Pancreas (tissue), 10 donors: Measurements from ENCODE around the gene DCHS1. TPM values are rescaled to one million over a fixed set of nuclear protein-coding genes. Genes with fewer than 3 reads are reported as not detected.
A peak's percentile ranks its signal among the peaks of the same experiment; 100 is the strongest.

Experiments
- ATAC-seq, 4 donors: fragments of 200-7000 bp; cut with Tn5 transposase; one replicate each; pipeline versions ENCODE4 v1.8.0 to v1.9.1; 2020; ENCODE audit warnings: mild to moderate bottlenecking in 4 of 4, moderate library complexity in 4 of 4
- DNase-seq, 6 donors: peaks; one replicate each; pipeline ENCODE4 v3.0.0-alpha.2; 2020
- FAIRE-seq: peaks from 2 replicates; lab custom pipeline; 2012; peaks lifted over from hg19 to GRCh38; lab: Jason Lieb, UNC
- H3K27ac ChIP-seq, 4 donors: fragments of 200-600 bp; sonication (generic); 1 replicate in 3 of 4; 2 replicates in 1 of 4; pipeline versions ENCODE4 v1.5.0 to v1.8.0; 2020
- H3K27me3 ChIP-seq, 4 donors: fragments of 200-600 bp; one replicate each; pipeline ENCODE4 v1.8.0; 2021
- H3K36me3 ChIP-seq, 3 donors: fragments of 200-600 bp; sonication (generic) in 1 of 3; one replicate each; pipeline versions ENCODE4 v1.5.0 to v1.8.0; 2020 to 2021
- H3K4me1 ChIP-seq, 3 donors: fragments of 200-600 bp; one replicate each; pipeline ENCODE4 v1.8.0; 2021
- H3K4me3 ChIP-seq, 4 donors: fragments of 200-600 bp; sonication (generic) in 2 of 4; one replicate each; pipeline versions ENCODE4 v1.5.0 to v1.8.0; 2020 to 2021
- H3K9me3 ChIP-seq, 4 donors: fragments of 200-600 bp; one replicate each; pipeline ENCODE4 v1.8.0; 2021
- WGBS, 2 donors: extraction: QIAGEN DNeasy Blood & Tissue Kit; methylation state at CpG; one replicate each; pipeline ENCODE4 v1.1.7; 2013; 5-methylcytosine and 5-hydroxymethylcytosine counted together
- intact Hi-C, 3 donors: fragments of 100-400 bp; cut with DNase I; formaldehyde crosslinking; loops; one replicate each; pipeline versions ENCODE4 v1.11.1 to v1.14.2; 2022
- polyA plus RNA-seq, 2 donors: library from polyadenylated mRNA; stranded (reverse); fragments of 200-250 nt; gene quantifications; one replicate each; pipeline ENCODE4 v1.2.3, GENCODE V29; 2013
- total RNA-seq, 6 donors: library from RNA; stranded (reverse); fragmentation: NEBNext Ultra II Directional in 4 of 6; extraction: Animal tissue kit (Norgen Biotek cat#: 25700) in 4 of 6; gene quantifications; one replicate each; pipeline versions ENCODE4 v1.2.1 to v1.2.4, GENCODE V29; 2021 to 2023
- TF ChIP-seq, protein P1 (sequence below), 4 donors: fragments of 200-600 bp; sonication (generic) in 3 of 4; IDR thresholded peaks; one replicate each; pipeline versions ENCODE4 v1.5.0 to v1.8.0; 2021; ENCODE audit warnings: antibody characterized with exemption in 4 of 4
- donor health status: healthy with polysubstance abuse.
- donor health status: DM: no; HTN: no; CAD: no; lungs with moderate emphysema.
- donor health status: DM: no; HTN: no; CAD: no.
- donor health status: control.
- donor health status: control.
- donor health status: Bipolar disorder and iron deficiency.
- donor health status: DM: yes; HTN: yes; CAD: no.
- donor health status: DM: no; HTN: no; CAD: no.
- donor health status: DM: no; HTN: no; CAD: no.
- donor health status: DM: yes; HTN: yes; CAD: no.

The DCHS1 gene
- total and polyA plus RNA-seq, 8 donors: 2.3 to 4.8 (median 3.7) TPM

DNA sequence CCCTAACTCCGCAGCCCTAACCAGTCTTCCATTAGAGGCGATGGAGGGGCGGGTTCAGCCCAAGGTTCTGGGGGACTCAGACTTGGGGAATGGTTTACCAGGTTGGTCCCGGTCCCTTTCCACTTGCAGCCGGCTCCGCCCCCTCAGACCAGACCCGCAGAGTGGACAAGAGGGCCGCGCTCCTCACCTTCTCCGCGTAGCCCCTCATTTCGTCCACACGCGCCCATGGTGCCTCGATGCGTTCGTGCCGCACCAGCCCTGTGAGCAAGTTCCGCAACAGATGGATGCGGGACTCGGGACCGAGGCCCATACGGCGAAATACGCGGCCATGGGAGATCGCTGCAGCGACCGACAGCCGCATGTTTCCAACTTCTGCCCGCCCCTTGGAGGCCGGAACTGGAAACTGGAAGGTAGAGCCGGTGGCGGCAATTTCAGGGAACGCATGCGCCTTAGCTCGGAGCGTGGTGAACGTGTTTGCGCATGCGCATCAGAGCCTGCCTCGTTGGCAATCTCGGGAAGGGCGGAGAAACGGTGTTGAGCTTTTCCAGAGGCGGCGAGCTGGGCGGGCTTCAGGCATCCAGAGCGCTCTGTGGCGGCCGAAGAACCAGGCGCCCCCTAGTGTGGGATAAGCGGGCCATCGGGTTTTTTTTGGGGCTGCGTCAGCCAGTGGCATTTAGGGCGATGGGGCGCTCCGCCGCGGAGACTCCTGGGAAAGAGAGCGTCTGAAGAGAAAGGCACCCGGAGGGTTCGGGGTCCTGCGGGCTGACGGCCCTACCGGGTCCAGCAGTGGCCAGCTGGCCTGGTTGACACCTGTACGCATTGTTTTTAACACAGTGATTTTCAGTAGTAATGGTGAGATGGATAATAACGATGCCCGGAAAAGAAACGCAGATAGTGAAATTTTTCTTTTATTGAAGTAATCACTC lies 27.6 kb upstream of the DCHS1 start, which contains the start of gene MRPL17:
TSS of gene MRPL17 (minus strand) at position 405 of the 926 bp plus-strand sequence. CDS start at position 361, 44 bp downstream.
- WGBS, 2 donors: 0% methylated on average over 70 of the region's 70 CpGs
- DNase-seq (peak; percentile 98 to 100 (median 99)), ATAC-seq (peak; percentile 96 to 99 (median 98)), FAIRE-seq (peak; percentile 88)
- H3K9me3 ChIP-seq: no peaks in the 10 kb centered on the region
- H3K27ac ChIP-seq: peak within 1 kb of the TSS; percentile 60 to 92 (median 79)
- peak within 1 kb of the TSS; percentile 48 to 82 (median 54) for H3K4me3 ChIP-seq
- intact Hi-C loops: loop anchor here in 1 of 3 donors (10.0 kb wide), 2 partner anchors 68 to 148 kb away; partner anchors contain the start of genes TAF10 and TPP1
- H3K36me3 ChIP-seq: no peaks in the 10 kb centered on the region
- peaks cover 5 to 15% (median 11%) of the 10 kb centered on the region in 3 donors for H3K4me1 ChIP-seq
- TF ChIP-seq, protein P1, sequence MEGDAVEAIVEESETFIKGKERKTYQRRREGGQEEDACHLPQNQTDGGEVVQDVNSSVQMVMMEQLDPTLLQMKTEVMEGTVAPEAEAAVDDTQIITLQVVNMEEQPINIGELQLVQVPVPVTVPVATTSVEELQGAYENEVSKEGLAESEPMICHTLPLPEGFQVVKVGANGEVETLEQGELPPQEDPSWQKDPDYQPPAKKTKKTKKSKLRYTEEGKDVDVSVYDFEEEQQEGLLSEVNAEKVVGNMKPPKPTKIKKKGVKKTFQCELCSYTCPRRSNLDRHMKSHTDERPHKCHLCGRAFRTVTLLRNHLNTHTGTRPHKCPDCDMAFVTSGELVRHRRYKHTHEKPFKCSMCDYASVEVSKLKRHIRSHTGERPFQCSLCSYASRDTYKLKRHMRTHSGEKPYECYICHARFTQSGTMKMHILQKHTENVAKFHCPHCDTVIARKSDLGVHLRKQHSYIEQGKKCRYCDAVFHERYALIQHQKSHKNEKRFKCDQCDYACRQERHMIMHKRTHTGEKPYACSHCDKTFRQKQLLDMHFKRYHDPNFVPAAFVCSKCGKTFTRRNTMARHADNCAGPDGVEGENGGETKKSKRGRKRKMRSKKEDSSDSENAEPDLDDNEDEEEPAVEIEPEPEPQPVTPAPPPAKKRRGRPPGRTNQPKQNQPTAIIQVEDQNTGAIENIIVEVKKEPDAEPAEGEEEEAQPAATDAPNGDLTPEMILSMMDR (IDR thresholded peaks at IDR 0.05): peak; percentile 78 to 92 (median 84)
- no peaks in the 10 kb centered on the region for H3K27me3 ChIP-seq

DNA sequence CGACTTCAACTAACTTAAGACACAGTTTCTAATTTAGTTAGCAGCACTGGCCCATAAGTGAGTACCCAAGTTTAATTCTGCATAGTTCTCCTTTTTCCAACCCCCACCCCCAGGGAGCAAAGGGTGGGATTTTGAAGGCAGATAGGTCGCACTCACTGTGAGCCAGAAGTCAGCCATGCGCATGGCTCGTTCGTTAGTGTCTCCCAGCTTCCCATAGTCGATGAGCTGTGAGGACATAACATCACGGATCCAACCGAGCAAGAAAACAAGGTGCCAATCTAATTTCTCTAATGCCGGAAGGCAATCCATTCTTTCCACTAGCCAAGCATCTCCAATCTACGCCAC lies 27.0 kb upstream of the DCHS1 start:
- Histone ChIP-seq H3K4me3 (peak overlapping the region; percentile 48 to 82 (median 54)), H3K4me1 (peaks cover 5 to 15% (median 11%) of the 10 kb centered on the region in 3 donors), H3K36me3 (no peaks in the 10 kb centered on the region), H3K9me3 (no peaks in the 10 kb centered on the region), H3K27ac (peak overlapping the region; percentile 28 to 92 (median 52)), H3K27me3 (no peaks in the 10 kb centered on the region)
- DNase-seq (peak in 1 of 6 donors; percentile 18), ATAC-seq (peak; percentile 1 to 17 (median 6)), FAIRE-seq (no peak)
- intact Hi-C loops: loop anchor here in 1 of 3 donors (10.0 kb wide), 2 partner anchors 68 to 148 kb away; partner anchors contain the start of genes TAF10 and TPP1
- 0 to 1% methylated on average over 10 of the region's 10 CpGs for WGBS, 2 donors
- TF ChIP-seq, protein P1 (IDR thresholded peaks at IDR 0.05): no peak

DNA sequence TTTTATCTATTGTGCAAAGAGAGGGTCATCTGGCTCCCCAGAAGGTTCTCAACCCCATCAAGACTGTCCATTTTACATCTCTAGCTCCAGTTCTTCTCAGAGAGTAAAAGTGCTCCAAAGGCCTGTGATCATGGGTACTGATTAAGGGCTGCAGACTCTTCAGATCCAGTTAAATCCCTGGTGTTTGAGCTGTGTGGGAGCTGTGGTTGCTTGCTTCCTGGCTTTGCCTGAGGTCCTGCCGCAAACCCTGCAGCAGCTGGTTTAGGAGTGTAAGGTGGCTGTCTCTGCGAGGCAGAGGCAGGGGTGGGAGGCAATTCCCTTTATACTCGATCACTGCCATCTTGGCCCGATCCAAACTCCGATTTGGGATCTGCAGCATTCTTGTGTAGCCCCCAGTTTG lies 26.3 kb upstream of the DCHS1 start:
- H3K9me3 ChIP-seq: no peaks in the 10 kb centered on the region
- no peak for ATAC-seq
- FAIRE-seq: no peak
- H3K4me1 ChIP-seq: peaks cover 5 to 15% (median 11%) of the 10 kb centered on the region in 3 donors
- WGBS, 2 donors: 10 to 13% methylated on average over 5 of the region's 5 CpGs
- no peaks in the 10 kb centered on the region for H3K36me3 ChIP-seq
- TF ChIP-seq, protein P1 (IDR thresholded peaks at IDR 0.05): no peak
- H3K4me3 ChIP-seq: peak overlapping the region; percentile 48 to 82 (median 54)
- no peaks in the 10 kb centered on the region for H3K27me3 ChIP-seq
- intact Hi-C loops: loop anchor here in 1 of 3 donors (10.0 kb wide), 2 partner anchors 67 to 147 kb away; partner anchors contain the start of genes TAF10 and TPP1
- H3K27ac ChIP-seq: no peak overlapping the region
- DNase-seq: no peak

DNA sequence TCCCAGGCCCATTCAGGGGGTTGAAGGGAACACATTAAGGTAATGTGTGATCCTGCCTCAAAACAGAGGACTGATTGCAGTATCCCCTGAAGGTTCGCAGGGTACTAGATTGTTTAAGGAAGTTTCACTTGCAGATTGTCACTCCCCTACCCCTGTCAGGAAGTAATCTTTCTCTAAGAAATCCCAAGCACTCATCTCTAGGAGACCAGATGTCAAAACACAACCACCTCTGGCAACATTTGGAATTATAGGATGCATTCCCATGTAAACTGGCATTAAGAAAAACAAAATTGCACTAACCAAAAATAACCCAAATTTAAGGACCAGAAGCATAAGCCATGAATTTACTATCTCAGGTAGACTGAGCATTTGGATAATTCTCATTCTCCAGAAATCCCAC lies 25.9 kb upstream of the DCHS1 start:
- Histone ChIP-seq H3K27me3 (no peaks in the 10 kb centered on the region), H3K27ac (no peak overlapping the region), H3K9me3 (no peaks in the 10 kb centered on the region), H3K4me3 (peak overlapping the region in 3 of 4 donors; percentile 48 to 58 (median 51)), H3K36me3 (no peaks in the 10 kb centered on the region), H3K4me1 (peaks cover 5 to 15% (median 11%) of the 10 kb centered on the region in 3 donors)
- DNase-seq (no peak), ATAC-seq (no peak), FAIRE-seq (no peak)
- WGBS, 2 donors: 51 to 81% methylated on average over 1 of the region's 1 CpG
- TF ChIP-seq, protein P1 (IDR thresholded peaks at IDR 0.05): no peak
- intact Hi-C loops: loop anchor here in 1 of 3 donors (10.0 kb wide), 2 partner anchors 67 to 147 kb away; partner anchors contain the start of genes TAF10 and TPP1
